ENCODE measurements around the gene CDK11B.
"Not testable (repeated sequence)": the region's sequence is repeated elsewhere in the genome, so short reads cannot be mapped to it uniquely, and the experiment has no call there.

DNA sequence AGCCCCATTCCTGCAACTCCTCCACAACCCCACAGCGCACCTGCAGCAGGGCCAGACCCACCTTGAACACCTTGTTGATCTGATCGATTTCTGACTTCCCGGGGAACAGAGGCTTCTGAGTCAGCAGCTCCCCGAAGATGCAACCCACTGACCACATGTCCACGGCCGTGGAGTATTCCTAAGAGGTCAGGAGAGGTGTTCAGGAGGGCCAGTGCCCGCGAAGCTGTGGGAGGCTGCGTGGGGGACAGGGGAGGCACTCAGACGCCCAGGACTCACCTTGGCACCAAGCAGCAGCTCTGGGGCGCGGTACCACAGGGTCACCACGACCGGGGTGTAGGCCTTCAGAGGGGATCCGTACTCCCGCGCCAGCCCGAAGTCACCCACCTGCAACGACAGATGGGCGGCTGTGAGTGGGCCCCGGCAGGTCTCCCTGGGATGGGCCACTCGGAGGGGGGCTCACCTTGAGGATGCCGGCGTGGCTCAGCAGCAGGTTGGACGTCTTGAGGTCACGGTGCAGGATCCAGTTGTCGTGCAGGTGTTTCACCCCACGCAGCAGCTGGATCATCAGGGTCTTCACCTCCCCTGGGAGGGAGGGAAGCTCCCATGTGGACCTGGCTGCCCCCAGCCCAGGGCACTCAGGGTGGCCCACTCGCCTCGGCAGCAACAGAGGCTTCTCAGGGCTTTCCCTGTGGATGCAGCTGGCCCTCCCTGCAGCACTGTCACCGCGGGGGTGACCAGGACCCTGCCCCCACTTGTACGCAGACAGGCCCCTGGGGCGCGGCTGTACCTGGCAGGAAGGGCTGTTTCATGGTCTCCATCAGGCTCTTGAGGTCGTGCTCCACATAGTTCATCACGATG, 22.0 kb downstream of the CDK11B start:
- TF ChIP-seq, protein P1, sequence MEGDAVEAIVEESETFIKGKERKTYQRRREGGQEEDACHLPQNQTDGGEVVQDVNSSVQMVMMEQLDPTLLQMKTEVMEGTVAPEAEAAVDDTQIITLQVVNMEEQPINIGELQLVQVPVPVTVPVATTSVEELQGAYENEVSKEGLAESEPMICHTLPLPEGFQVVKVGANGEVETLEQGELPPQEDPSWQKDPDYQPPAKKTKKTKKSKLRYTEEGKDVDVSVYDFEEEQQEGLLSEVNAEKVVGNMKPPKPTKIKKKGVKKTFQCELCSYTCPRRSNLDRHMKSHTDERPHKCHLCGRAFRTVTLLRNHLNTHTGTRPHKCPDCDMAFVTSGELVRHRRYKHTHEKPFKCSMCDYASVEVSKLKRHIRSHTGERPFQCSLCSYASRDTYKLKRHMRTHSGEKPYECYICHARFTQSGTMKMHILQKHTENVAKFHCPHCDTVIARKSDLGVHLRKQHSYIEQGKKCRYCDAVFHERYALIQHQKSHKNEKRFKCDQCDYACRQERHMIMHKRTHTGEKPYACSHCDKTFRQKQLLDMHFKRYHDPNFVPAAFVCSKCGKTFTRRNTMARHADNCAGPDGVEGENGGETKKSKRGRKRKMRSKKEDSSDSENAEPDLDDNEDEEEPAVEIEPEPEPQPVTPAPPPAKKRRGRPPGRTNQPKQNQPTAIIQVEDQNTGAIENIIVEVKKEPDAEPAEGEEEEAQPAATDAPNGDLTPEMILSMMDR (IDR thresholded peaks at IDR 0.05), result not testable (repeated sequence)
- TF ChIP-seq POLR2A (IDR thresholded peaks at IDR 0.05), result not testable (repeated sequence)

Data from heart left ventricle (tissue), 13 donors.